Measurements from ENCODE around the gene ATP8A2. TPM values are rescaled to one million over a fixed set of nuclear protein-coding genes. Genes with fewer than 3 reads are reported as not detected.

ATP8A2 gene
- total RNA-seq, 3 donors from 2014 or later (not counting 1 experiment from before 2014, with no cell fraction given), result 0.43 to 0.68 (median 0.59) TPM

DNA sequence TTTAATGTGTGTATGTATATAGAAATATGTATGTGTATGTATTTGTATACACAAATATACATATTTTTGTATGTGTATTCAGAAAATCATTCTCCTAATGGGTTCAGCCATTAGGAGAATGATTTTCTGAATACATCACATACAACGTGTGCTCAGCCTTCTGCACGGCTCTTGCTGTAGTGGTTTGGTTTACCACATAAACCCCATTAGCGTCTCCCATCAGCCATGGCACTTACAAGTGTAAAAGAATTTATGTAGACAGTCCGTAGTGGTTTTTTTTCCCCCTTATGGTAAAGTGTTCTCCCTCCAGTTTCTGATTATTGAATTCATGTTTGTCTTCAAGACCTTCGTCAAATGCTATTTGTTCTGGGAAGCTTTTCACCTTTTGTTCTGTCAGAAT is 38.2 kb downstream of the ATP8A2 start:
- WGBS (ENCODE audit: insufficient coverage), result 67% methylated on average over 1 of the region's 5 CpGs
- Mint-ChIP-seq H3K4me1 (no peaks in the 10 kb centered on the region), H3K9me3 (no peaks in the 10 kb centered on the region), H3K4me3 (no peak overlapping the region), H3K36me3 (no peaks in the 10 kb centered on the region), H3K27ac (no peak overlapping the region), H3K27me3 (ENCODE audit: low read depth in 2 of 2) (peaks cover 7 to 11% of the 10 kb centered on the region in 2 donors)
- no peak overlapping the region for H3K27ac ChIP-seq (ENCODE audit: low read length)
- ATAC-seq, result no peak
- no peaks in the 10 kb centered on the region for H3K36me3 ChIP-seq (ENCODE audit: control insufficient read depth, insufficient read depth, low read length)
- no peaks in the 10 kb centered on the region for H3K9me3 ChIP-seq (ENCODE audit: control insufficient read depth, insufficient read depth, low read length)
- no peak overlapping the region for H3K4me3 ChIP-seq (ENCODE audit: low read length)
- intact Hi-C loops (cut with micrococcal nuclease), result no loop called here
- TF ChIP-seq CTCF (IDR thresholded peaks at IDR 0.05), result no peak
- H3K4me1 ChIP-seq (ENCODE audit: control insufficient read depth, insufficient read depth, low read length), result no peaks in the 10 kb centered on the region
- no peaks in the 10 kb centered on the region for H3K27me3 ChIP-seq (ENCODE audit: control insufficient read depth, insufficient read depth, low read length)
- no peak for DNase-seq

DNA sequence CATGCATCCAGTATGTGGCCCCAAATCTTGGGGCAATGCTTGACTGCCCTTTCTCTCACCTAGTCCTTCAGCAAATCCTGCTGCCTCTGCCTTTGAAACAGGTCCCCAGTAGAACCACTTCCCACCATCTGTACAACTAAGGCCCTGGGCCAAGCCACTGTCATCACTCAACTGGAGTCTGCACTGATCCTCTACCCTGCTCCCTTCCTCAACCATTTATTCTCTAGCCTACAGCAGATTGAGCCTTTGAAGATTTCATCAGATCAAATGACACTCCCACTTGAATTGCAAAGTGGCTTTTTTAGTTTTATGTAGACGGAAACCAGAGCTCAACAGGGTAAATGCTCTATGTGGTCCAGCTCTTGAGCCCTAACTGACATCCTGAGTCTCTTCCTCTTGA is 43.5 kb downstream of the ATP8A2 start:
- Histone ChIP-seq H3K4me3 (ENCODE audit: low read length) (no peak overlapping the region), H3K27me3 (ENCODE audit: control insufficient read depth, insufficient read depth, low read length) (no peaks in the 10 kb centered on the region), H3K4me1 (ENCODE audit: control insufficient read depth, insufficient read depth, low read length) (no peaks in the 10 kb centered on the region), H3K36me3 (ENCODE audit: control insufficient read depth, insufficient read depth, low read length) (no peaks in the 10 kb centered on the region), H3K27ac (ENCODE audit: low read length) (no peak overlapping the region), H3K9me3 (ENCODE audit: control insufficient read depth, insufficient read depth, low read length) (no peaks in the 10 kb centered on the region)
- Mint-ChIP-seq H3K4me1 (no peaks in the 10 kb centered on the region), H3K4me3 (no peak overlapping the region), H3K27me3 (ENCODE audit: low read depth in 2 of 2) (peaks cover 18 to 34% of the 10 kb centered on the region in 2 donors), H3K9me3 (no peaks in the 10 kb centered on the region), H3K36me3 (no peaks in the 10 kb centered on the region), H3K27ac (no peak overlapping the region)
- no peak for ATAC-seq
- 63% methylated on average over 1 of the region's 1 CpG for WGBS (ENCODE audit: insufficient coverage)
- no peak for TF ChIP-seq CTCF (IDR thresholded peaks at IDR 0.05)
- DNase-seq, result no peak
- intact Hi-C loops (cut with micrococcal nuclease), result no loop called here

- intact Hi-C loops (cut with micrococcal nuclease), result no loop called here
- 86% methylated on average over 2 of the region's 2 CpGs for WGBS (ENCODE audit: insufficient coverage)
- H3K36me3 Mint-ChIP-seq, result no peaks in the 10 kb centered on the region
- H3K27ac ChIP-seq (ENCODE audit: low read length), result no peak overlapping the region
- no peak overlapping the region for H3K27ac Mint-ChIP-seq
- H3K9me3 Mint-ChIP-seq, result no peaks in the 10 kb centered on the region
- peaks cover 15 to 24% of the 10 kb centered on the region in 2 donors for H3K27me3 Mint-ChIP-seq (ENCODE audit: low read depth in 2 of 2)
- H3K9me3 ChIP-seq (ENCODE audit: control insufficient read depth, insufficient read depth, low read length), result no peaks in the 10 kb centered on the region
- H3K4me1 Mint-ChIP-seq, result no peaks in the 10 kb centered on the region
- no peaks in the 10 kb centered on the region for H3K27me3 ChIP-seq (ENCODE audit: control insufficient read depth, insufficient read depth, low read length)
- TF ChIP-seq CTCF (IDR thresholded peaks at IDR 0.05), result no peak
- H3K4me3 ChIP-seq (ENCODE audit: low read length), result no peak overlapping the region
- DNase-seq (no peak), ATAC-seq (no peak)
- no peaks in the 10 kb centered on the region for H3K36me3 ChIP-seq (ENCODE audit: control insufficient read depth, insufficient read depth, low read length)
- no peak overlapping the region for H3K4me3 Mint-ChIP-seq
- H3K4me1 ChIP-seq (ENCODE audit: control insufficient read depth, insufficient read depth, low read length), result no peaks in the 10 kb centered on the region
These were observed 45.8 kb downstream of the ATP8A2 start for GRCh38 chr13:25417535-25417934.

GRCh38 chr13:25420161-25420560 is 48.4 kb downstream of the ATP8A2 start:
- Mint-ChIP-seq H3K27me3 (ENCODE audit: low read depth in 2 of 2) (peaks cover 17 to 24% of the 10 kb centered on the region in 2 donors), H3K9me3 (no peaks in the 10 kb centered on the region), H3K4me3 (no peak overlapping the region), H3K36me3 (no peaks in the 10 kb centered on the region), H3K27ac (no peak overlapping the region), H3K4me1 (no peaks in the 10 kb centered on the region)
- Histone ChIP-seq H3K27me3 (ENCODE audit: control insufficient read depth, insufficient read depth, low read length) (no peaks in the 10 kb centered on the region), H3K4me1 (ENCODE audit: control insufficient read depth, insufficient read depth, low read length) (no peaks in the 10 kb centered on the region), H3K4me3 (ENCODE audit: low read length) (no peak overlapping the region), H3K36me3 (ENCODE audit: control insufficient read depth, insufficient read depth, low read length) (no peaks in the 10 kb centered on the region), H3K9me3 (ENCODE audit: control insufficient read depth, insufficient read depth, low read length) (no peaks in the 10 kb centered on the region), H3K27ac (ENCODE audit: low read length) (no peak overlapping the region)
- intact Hi-C loops (cut with micrococcal nuclease), result no loop called here
- ATAC-seq, result no peak
- no peak for TF ChIP-seq CTCF (IDR thresholded peaks at IDR 0.05)
- DNase-seq, result no peak
- WGBS (ENCODE audit: insufficient coverage), result 84% methylated on average over 2 of the region's 2 CpGs

All from natural killer cell (primary cell).